IMR-90 (cell line): ENCODE measurements around the gene THEM4. TPM values are rescaled to one million over a fixed set of nuclear protein-coding genes. Genes with fewer than 3 reads are reported as not detected.

Experiments used
- ATAC-seq: fragments of 200-7000 bp; cut with Tn5 transposase; 2 replicates; pipeline ENCODE4 v1.9.1; 2020; ENCODE audit warnings: low read depth, mild to moderate bottlenecking, moderate library complexity
- BruUV-seq: library from RNA; stranded (reverse); fragments of 400-500 nt; replicated peaks from 2 replicates; lab custom pipeline; 2021; lab: Mats Ljungman, UMichigan
- CTCF ChIA-PET: fragments of 300-600 bp; formaldehyde crosslinking; extraction: SDS; loops from one replicate; lab custom pipeline; 2021; ENCODE audit warnings: antibody characterized with exemption; lab: Yijun Ruan, JAX
- POLR2A ChIA-PET: fragments of 300-600 bp; sonication (Branson Sonifier 250); formaldehyde crosslinking; loops from one replicate; lab custom pipeline; 2022; ENCODE audit warnings: antibody characterized with exemption; ENCODE audit not compliant: unreplicated experiment; lab: Charles Lee
- DNase-seq: peaks from one replicate; pipeline ENCODE4 v3.0.0; 2013
- H2AFZ ChIP-seq: replicated peaks from 2 replicates; pipeline ENCODE3; 2013; ENCODE audit warnings: low read length, mild to moderate bottlenecking; ENCODE audit not compliant: poor library complexity
- H2AK5ac ChIP-seq: 2 replicates; pipeline ENCODE4 v1.6.1; 2013; ENCODE audit warnings: low read depth, low read length, inconsistent platforms
- H2AK9ac ChIP-seq: replicated peaks from 2 replicates; pipeline ENCODE3; 2013; ENCODE audit warnings: mild to moderate bottlenecking, low read depth, low read length, moderate library complexity; ENCODE audit not compliant: poor library complexity
- H2BK120ac ChIP-seq: 2 replicates; pipeline ENCODE4 v1.6.1; 2013; ENCODE audit warnings: low read depth, low read length, inconsistent platforms
- H2BK15ac ChIP-seq: 3 replicates; pipeline ENCODE4 v1.6.1; 2013; ENCODE audit warnings: low read depth, low read length, inconsistent platforms
- H2BK20ac ChIP-seq: 2 replicates; pipeline ENCODE4 v1.6.1; 2013; ENCODE audit warnings: low read depth, mild to moderate bottlenecking, inconsistent platforms, low read length, moderate library complexity
- H2BK5ac ChIP-seq: 2 replicates; pipeline ENCODE4 v1.6.1; 2013; ENCODE audit warnings: mild to moderate bottlenecking, low read depth, low read length, inconsistent platforms; ENCODE audit not compliant: poor library complexity, severe bottlenecking
- H3K14ac ChIP-seq: replicated peaks from 2 replicates; pipeline ENCODE4 v1.6.1; 2013; ENCODE audit warnings: low read depth, low read length, inconsistent platforms
- H3K18ac ChIP-seq: 2 replicates; pipeline ENCODE4 v1.6.1; 2013; ENCODE audit warnings: low read depth, low read length, control low read depth
- H3K23ac ChIP-seq: 2 replicates; pipeline ENCODE4 v1.6.1; 2013; ENCODE audit warnings: low read depth, low read length, inconsistent platforms
- H3K27ac ChIP-seq: 2 replicates; pipeline ENCODE4 v1.5.1; 2013; ENCODE audit warnings: mild to moderate bottlenecking, control low read depth, low read length; ENCODE audit not compliant: insufficient read depth
- H3K27me3 ChIP-seq: 2 replicates; pipeline ENCODE4 v1.6.1; 2013; ENCODE audit warnings: low read length; ENCODE audit not compliant: control insufficient read depth, insufficient read depth
- H3K36me3 ChIP-seq: 2 replicates; pipeline ENCODE4 v1.6.1; 2013; ENCODE audit warnings: low read length, mixed read lengths; ENCODE audit not compliant: control insufficient read depth, insufficient read depth
- H3K4ac ChIP-seq: 2 replicates; pipeline ENCODE4 v1.6.1; 2013; ENCODE audit warnings: low read depth, low read length, inconsistent platforms
- H3K4me1 ChIP-seq: 2 replicates; pipeline ENCODE4 v1.6.1; 2013; ENCODE audit warnings: low read length, mixed read lengths; ENCODE audit not compliant: control insufficient read depth, insufficient read depth
- H3K4me2 ChIP-seq: 2 replicates; pipeline ENCODE4 v1.6.1; 2013; ENCODE audit warnings: low read depth, mild to moderate bottlenecking, control low read depth, low read length, moderate library complexity
- H3K4me3 ChIP-seq: 2 replicates; pipeline ENCODE4 v1.5.1; 2013; ENCODE audit warnings: low read depth, mild to moderate bottlenecking, control low read depth, low read length, moderate library complexity; ENCODE audit not compliant: insufficient read depth
- H3K56ac ChIP-seq: 2 replicates; pipeline ENCODE4 v1.6.1; 2013; ENCODE audit warnings: low read length, inconsistent platforms; ENCODE audit not compliant: insufficient read depth; ENCODE audit errors: extremely low read depth
- H3K79me1 ChIP-seq, 2 experiments: 2 replicates each; pipeline ENCODE4 v1.6.1; 2013; ENCODE audit warnings: low read length in 2 of 2, inconsistent platforms in 1 of 2, low read depth in 1 of 2
- H3K9ac ChIP-seq: 2 replicates; pipeline ENCODE4 v1.6.1; 2013; ENCODE audit warnings: low read depth, low read length, control low read depth
- H3K9me1 ChIP-seq: 2 replicates; pipeline ENCODE4 v1.6.1; 2013; ENCODE audit warnings: low read length, inconsistent platforms; ENCODE audit not compliant: insufficient read depth
- H3K9me3 ChIP-seq: 2 replicates; pipeline ENCODE4 v1.6.1; 2013; ENCODE audit warnings: low read length; ENCODE audit not compliant: control insufficient read depth, insufficient read depth
- H4K20me1 ChIP-seq: 2 replicates; pipeline ENCODE4 v1.6.1; 2013; ENCODE audit warnings: low read length, inconsistent platforms; ENCODE audit not compliant: insufficient read depth
- H4K5ac ChIP-seq: 2 replicates; pipeline ENCODE4 v1.6.1; 2013; ENCODE audit warnings: mild to moderate bottlenecking, low read depth, low read length, control low read depth
- H4K8ac ChIP-seq, 2 experiments: 2 replicates each; pipeline ENCODE4 v1.6.1; 2013; ENCODE audit warnings: low read depth in 2 of 2, low read length in 2 of 2, control low read depth in 1 of 2, inconsistent platforms in 1 of 2
- H4K91ac ChIP-seq: 2 replicates; pipeline ENCODE4 v1.6.1; 2013; ENCODE audit warnings: low read depth, low read length, inconsistent platforms; ENCODE audit not compliant: insufficient read depth
- BHLHE40 ChIP-seq: fragments of 150-350 bp; IDR thresholded peaks from 2 replicates; pipeline ENCODE4 v1.6.1; 2016; ENCODE audit warnings: mild to moderate bottlenecking, low read depth, low read length
- CEBPB ChIP-seq: IDR thresholded peaks from 2 replicates; pipeline ENCODE4 v1.6.1; 2012; ENCODE audit warnings: low read depth, low read length, improper control_type of control experiment
- CHD1 ChIP-seq: IDR thresholded peaks from 2 replicates; pipeline ENCODE4 v1.6.1; 2012; ENCODE audit warnings: low read depth, low read length, improper control_type of control experiment
- CTCF ChIP-seq: conservative IDR thresholded peaks from 2 replicates; pipeline ENCODE4 v1.5.1; 2012; ENCODE audit warnings: mild to moderate bottlenecking, low read depth, low read length, improper control_type of control experiment
- ELK1 ChIP-seq: fragments of 150-350 bp; IDR thresholded peaks from 2 replicates; pipeline ENCODE4 v1.6.1; 2016; ENCODE audit warnings: low read depth, mild to moderate bottlenecking, low read length, moderate library complexity, borderline replicate concordance
- FOS ChIP-seq: fragments of 150-350 bp; IDR thresholded peaks from 2 replicates; pipeline ENCODE4 v1.6.1; 2016; ENCODE audit warnings: low read depth, low read length
- MAFK ChIP-seq: IDR thresholded peaks from 2 replicates; pipeline ENCODE4 v1.6.1; 2012; ENCODE audit warnings: low read depth, low read length, improper control_type of control experiment
- MAZ ChIP-seq: IDR thresholded peaks from 2 replicates; pipeline ENCODE4 v1.6.1; 2012; ENCODE audit warnings: low read depth, mild to moderate bottlenecking, low read length, improper control_type of control experiment, moderate library complexity, borderline replicate concordance
- MXI1 ChIP-seq: IDR thresholded peaks from 2 replicates; pipeline ENCODE4 v1.6.1; 2012; ENCODE audit warnings: low read depth, mild to moderate bottlenecking, low read length, moderate library complexity, borderline replicate concordance
- NFE2L2 ChIP-seq: fragments of 150-350 bp; IDR thresholded peaks from 2 replicates; pipeline ENCODE4 v1.6.1; 2016; ENCODE audit warnings: low read depth, mild to moderate bottlenecking, low read length
- POLR2A ChIP-seq: IDR thresholded peaks from 2 replicates; pipeline ENCODE4 v1.6.1; 2012; ENCODE audit warnings: mild to moderate bottlenecking, low read depth, low read length
- RAD21 ChIP-seq: IDR thresholded peaks from 2 replicates; pipeline ENCODE4 v1.6.1; 2012; ENCODE audit warnings: low read length, improper control_type of control experiment
- RCOR1 ChIP-seq: IDR thresholded peaks from 2 replicates; pipeline ENCODE4 v1.6.1; 2012; ENCODE audit warnings: mild to moderate bottlenecking, low read length, improper control_type of control experiment; ENCODE audit not compliant: insufficient replicate concordance
- RFX5 ChIP-seq: IDR thresholded peaks from 2 replicates; pipeline ENCODE4 v1.8.0; 2012; ENCODE audit warnings: low read depth, mild to moderate bottlenecking, low read length, moderate library complexity
- SMC3 ChIP-seq: fragments of 150-350 bp; IDR thresholded peaks from 2 replicates; pipeline ENCODE4 v1.6.1; 2016; ENCODE audit warnings: low read depth, mild to moderate bottlenecking, antibody characterized with exemption, low read length, moderate library complexity
- USF2 ChIP-seq: fragments of 150-350 bp; IDR thresholded peaks from 2 replicates; pipeline ENCODE4 v1.6.1; 2017; ENCODE audit warnings: mild to moderate bottlenecking, antibody characterized with exemption, low read length, low read depth
- WGBS, 2 experiments: methylation state at CpG; one replicate each; pipeline versions ENCODE4 v1.1.5 to v1.1.7; 2013; ENCODE audit warnings: missing lambda C conversion rate in 2 of 2; ENCODE audit not compliant: insufficient read length in 1 of 2; ENCODE audit errors: extremely low coverage in 2 of 2; 5-methylcytosine and 5-hydroxymethylcytosine counted together
- dilution Hi-C: fragments of 300-500 bp; cut with HindIII; formaldehyde crosslinking; loops from one replicate; pipeline ENCODE4 v1.14.3; 2018; ENCODE audit warnings: low sequenced_read_pairs; ENCODE audit not compliant: unreplicated experiment
- in situ Hi-C: fragments of 300-500 bp; cut with MboI; formaldehyde crosslinking; loops from 3 replicates; pipeline ENCODE4 v1.14.3; 2019; ENCODE audit warnings: low sequenced_read_pairs, inconsistent platforms, mixed read lengths
- intact Hi-C: fragments of 100-400 bp; cut with micrococcal nuclease; formaldehyde crosslinking; loops from 2 replicates; pipeline ENCODE4 v1.10.0; 2022
- polyA plus RNA-seq, 3 experiments: library from polyadenylated mRNA; depleted of rRNA; stranded (reverse); fragments of >200 nt; gene quantifications; 2 replicates each; pipeline ENCODE4 v1.2.3, GENCODE V29; 2012; ENCODE audit warnings: low replicate concordance in 1 of 3
- total RNA-seq: library from RNA; depleted of rRNA; stranded (reverse); fragments of >200 nt; gene quantifications from 2 replicates; pipeline ENCODE4 v1.2.3, GENCODE V29; 2012

Gene THEM4
- total and polyA plus RNA-seq, 2 of the 4 experiments (the other 2 are of a cell fraction): 7.3 to 15.7 TPM

GRCh38 chr1:151852733-151853132 lies 56.6 kb downstream of the THEM4 start:
- Histone ChIP-seq H4K8ac (no peak overlapping the region), H3K4me2 (no peak overlapping the region), H2AK5ac (no peak overlapping the region), H3K27me3 (peaks cover 42% of the 10 kb centered on the region), H2AK9ac (no peak overlapping the region), H2BK15ac (no peak overlapping the region), H2AFZ (no peak overlapping the region), H4K5ac (no peak overlapping the region), H3K18ac (no peak overlapping the region), H3K23ac (no peak overlapping the region), H2BK120ac (no peak overlapping the region), H3K27ac (no peak overlapping the region), H4K91ac (no peak overlapping the region), H3K9ac (no peak overlapping the region), H3K4me3 (no peak overlapping the region), H3K56ac (no peak overlapping the region), H3K9me1 (no peaks in the 10 kb centered on the region; the same call in 1 of the 2 replicates), H3K36me3 (no peaks in the 10 kb centered on the region), H3K79me1 (no peaks in the 10 kb centered on the region), H2BK5ac (no peak overlapping the region), H3K4me1 (no peaks in the 10 kb centered on the region), H4K20me1 (no peaks in the 10 kb centered on the region), H3K4ac (no peak overlapping the region), H3K9me3 (no peaks in the 10 kb centered on the region), H3K14ac (no peak overlapping the region), H2BK20ac (no peak overlapping the region)
- ATAC-seq (no peak), DNase-seq (no peak)
- intact Hi-C loops: no loop called here
- dilution Hi-C loops: no loop called here
- TF ChIP-seq USF2: no peak
- TF ChIP-seq CTCF: no peak
- no peak for TF ChIP-seq RFX5
- no peak for TF ChIP-seq MAZ
- TF ChIP-seq MAFK: no peak
- no peak for TF ChIP-seq CHD1
- TF ChIP-seq RAD21: no peak
- TF ChIP-seq CEBPB: no peak
- no peak for TF ChIP-seq NFE2L2
- TF ChIP-seq BHLHE40: no peak
- TF ChIP-seq SMC3: no peak
- TF ChIP-seq POLR2A: no peak
- TF ChIP-seq MXI1: no peak
- no peak for TF ChIP-seq RCOR1
- no peak for TF ChIP-seq FOS
- no peak for TF ChIP-seq ELK1
- no CpG with 5 or more reads among the region's 4 CpGs for WGBS, 2 experiments
- ChIA-PET POLR2A (no interaction called here), CTCF (no interaction called here)
- no TSS peak for BruUV-seq
- in situ Hi-C loops: no loop called here
